ENCODE data around the gene CEP120.

DNA sequence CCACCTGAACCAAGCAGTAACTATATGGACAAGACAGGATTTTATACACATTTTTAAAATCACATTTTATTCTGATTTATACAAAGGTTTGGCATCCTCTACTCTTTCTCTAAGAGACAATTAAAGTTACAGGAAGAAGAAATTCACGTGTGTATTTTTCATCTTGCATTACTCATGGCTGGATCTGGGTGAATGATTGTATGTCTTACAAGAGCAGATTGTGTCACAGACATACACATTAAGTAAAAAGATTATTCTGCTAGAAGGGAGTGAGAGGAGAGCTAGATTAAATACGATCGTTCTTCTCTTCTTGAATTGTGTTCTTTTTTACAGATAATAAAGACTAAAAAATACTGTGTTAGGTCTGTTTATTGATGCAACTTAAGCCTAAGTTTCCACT, 20.8 kb upstream of the CEP120 start:
- TF ChIP-seq, protein P1, sequence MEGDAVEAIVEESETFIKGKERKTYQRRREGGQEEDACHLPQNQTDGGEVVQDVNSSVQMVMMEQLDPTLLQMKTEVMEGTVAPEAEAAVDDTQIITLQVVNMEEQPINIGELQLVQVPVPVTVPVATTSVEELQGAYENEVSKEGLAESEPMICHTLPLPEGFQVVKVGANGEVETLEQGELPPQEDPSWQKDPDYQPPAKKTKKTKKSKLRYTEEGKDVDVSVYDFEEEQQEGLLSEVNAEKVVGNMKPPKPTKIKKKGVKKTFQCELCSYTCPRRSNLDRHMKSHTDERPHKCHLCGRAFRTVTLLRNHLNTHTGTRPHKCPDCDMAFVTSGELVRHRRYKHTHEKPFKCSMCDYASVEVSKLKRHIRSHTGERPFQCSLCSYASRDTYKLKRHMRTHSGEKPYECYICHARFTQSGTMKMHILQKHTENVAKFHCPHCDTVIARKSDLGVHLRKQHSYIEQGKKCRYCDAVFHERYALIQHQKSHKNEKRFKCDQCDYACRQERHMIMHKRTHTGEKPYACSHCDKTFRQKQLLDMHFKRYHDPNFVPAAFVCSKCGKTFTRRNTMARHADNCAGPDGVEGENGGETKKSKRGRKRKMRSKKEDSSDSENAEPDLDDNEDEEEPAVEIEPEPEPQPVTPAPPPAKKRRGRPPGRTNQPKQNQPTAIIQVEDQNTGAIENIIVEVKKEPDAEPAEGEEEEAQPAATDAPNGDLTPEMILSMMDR (IDR thresholded peaks at IDR 0.05): no peak
- TF ChIP-seq POLR2A (IDR thresholded peaks at IDR 0.05): no peak
